ENCODE measurements around the gene RAB39A. TPM values are rescaled to one million over a fixed set of nuclear protein-coding genes. Genes with fewer than 3 reads are reported as not detected.

RAB39A gene
- 0.18 to 0.62 TPM (median 0.47 TPM) in 5 replicates for total RNA-seq (2022; extraction: Qiagen RNA extraction; ENCODE audit: low read depth)

DNA sequence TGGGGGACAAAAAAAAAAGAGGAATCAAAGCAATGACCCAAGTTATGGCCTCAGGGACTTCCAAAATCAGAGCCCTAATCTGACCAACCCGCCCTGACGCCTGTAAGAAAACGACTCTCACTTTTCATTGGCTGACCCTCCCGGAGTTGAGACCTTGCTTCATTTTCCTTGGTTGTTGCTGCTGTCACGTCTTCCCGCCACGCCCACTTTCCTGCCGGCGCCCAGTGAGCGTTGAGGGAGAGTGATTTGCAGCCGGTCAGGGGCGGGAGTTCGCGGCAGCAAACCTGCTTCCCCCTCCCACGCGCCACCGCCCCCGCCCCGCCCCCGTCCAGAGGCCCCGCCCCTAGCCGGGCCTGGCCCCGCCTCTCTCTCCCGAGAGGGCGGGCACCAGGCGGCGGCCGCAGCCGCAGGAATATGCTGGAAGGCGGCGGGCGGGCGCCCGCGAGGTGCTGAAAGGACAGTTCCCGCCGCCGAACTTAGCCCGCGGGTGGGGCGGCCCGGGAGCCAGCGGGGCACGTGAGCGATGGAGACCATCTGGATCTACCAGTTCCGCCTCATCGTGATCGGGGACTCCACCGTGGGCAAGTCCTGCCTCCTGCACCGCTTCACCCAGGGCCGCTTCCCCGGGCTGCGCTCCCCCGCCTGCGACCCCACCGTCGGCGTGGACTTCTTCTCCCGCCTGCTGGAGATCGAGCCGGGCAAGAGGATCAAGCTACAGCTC is at the start of gene RAB39A:
Gene RAB39A, plus strand, starts transcription at position 403 of the 721 bp plus-strand sequence. Its CDS starts 121 bp downstream, at position 524.

DNA sequence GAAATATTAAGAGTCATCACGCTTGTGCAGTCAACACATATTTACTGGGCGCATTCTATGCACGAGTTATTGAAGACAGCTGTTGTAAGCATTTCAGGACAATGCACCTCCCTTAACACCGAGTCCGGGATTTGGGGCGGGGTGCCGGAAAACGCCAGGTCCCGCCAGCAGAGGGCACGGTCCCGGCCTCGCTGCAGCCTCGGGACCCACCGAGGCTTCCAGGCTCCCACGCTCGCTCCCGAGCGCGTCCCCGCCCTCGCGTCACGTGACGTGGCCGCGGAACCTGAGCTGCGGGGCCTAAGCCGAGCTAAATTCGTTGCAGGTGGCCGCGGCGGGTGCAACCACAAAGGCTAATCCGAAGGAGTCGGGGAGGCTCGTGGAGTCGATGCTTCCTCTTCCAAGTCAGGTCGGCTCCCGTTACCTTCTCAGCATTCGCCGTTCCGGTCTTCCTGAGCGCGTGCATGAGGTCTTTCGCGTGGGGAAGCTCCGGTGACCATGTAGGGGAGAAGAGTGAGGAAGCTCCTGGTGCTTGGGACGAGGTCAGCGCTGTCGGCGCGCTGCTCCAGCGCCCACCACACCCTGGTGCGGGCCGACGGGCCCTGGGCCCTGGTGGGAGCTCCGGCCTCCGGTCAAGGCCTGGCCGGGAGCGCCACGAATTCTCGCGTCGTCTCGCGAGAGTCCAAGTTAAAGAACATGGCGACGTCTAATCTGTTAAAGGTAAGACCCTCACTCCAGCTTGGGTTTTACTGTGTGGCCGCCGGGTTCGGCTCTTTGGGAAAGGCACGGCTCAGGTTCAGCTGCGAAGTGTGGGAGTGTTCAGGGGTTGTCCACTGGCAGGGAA is 80.6 kb downstream of the RAB39A start, which contains the start of gene CUL5:
Gene CUL5, plus strand, starts transcription at position 243 of the 841 bp plus-strand sequence. Its CDS starts 451 bp downstream, at position 694.

Other genes starting within 250 kb of the RAB39A start
- gene SLN, start 216.4 kb upstream of the RAB39A start, total RNA-seq (2022; extraction: Qiagen RNA extraction; ENCODE audit: low read depth): 0.64 to 1.5 TPM (median 0.97 TPM) in 5 replicates
- 38.8 to 44.4 TPM (median 39.9 TPM) in 5 replicates for gene SLC35F2, start 69.7 kb upstream of the RAB39A start, total RNA-seq (2022; extraction: Qiagen RNA extraction; ENCODE audit: low read depth)
- 4.0 to 9.8 TPM (median 9.2 TPM) in 5 replicates for gene CUL5, start 80.5 kb downstream of the RAB39A start, total RNA-seq (2022; extraction: Qiagen RNA extraction; ENCODE audit: low read depth)
- 64.3 to 90.2 TPM (median 67.6 TPM) in 5 replicates for gene ACAT1, start 193.1 kb downstream of the RAB39A start, total RNA-seq (2022; extraction: Qiagen RNA extraction; ENCODE audit: low read depth)

Data from A549 treated with RU486 at 1 μM for 4 hours (cell line).